Measurements from ENCODE around the gene CCDC152. TPM values are rescaled to one million over a fixed set of nuclear protein-coding genes. Genes with fewer than 3 reads are reported as not detected.

CCDC152 gene
- total and polyA plus RNA-seq, 2 experiments from 2014 or later = 2.8 to 6.4 TPM

GRCh38 chr5:42836070-42836769 lies 79.6 kb downstream of the CCDC152 start:
- H4K20me1 ChIP-seq (ENCODE audit: insufficient read depth) = no peaks in the 10 kb centered on the region
- no peak overlapping the region for H3K4me2 ChIP-seq (ENCODE audit: unreplicated experiment)
- no peaks in the 10 kb centered on the region for H3K36me3 ChIP-seq (ENCODE audit: low read depth)
- no peak overlapping the region for H2AFZ ChIP-seq
- no peak for DNase-seq
- H3K9me3 ChIP-seq (ENCODE audit: low read depth) = no peaks in the 10 kb centered on the region
- H3K4me1 ChIP-seq (ENCODE audit: insufficient read depth) = peaks cover 9% of the 10 kb centered on the region; the same call in 1 of the 2 replicates
- 82% methylated on average over 11 to 17 of the region's 25 CpGs for WGBS, 2 experiments (ENCODE audit: low coverage in 1 of 2, low lambda C conversion rate in 2 of 2, missing lambda C conversion rate in 2 of 2)
- H3K79me2 ChIP-seq (ENCODE audit: insufficient read depth) = no peaks in the 10 kb centered on the region
- H3K27ac ChIP-seq = no peak overlapping the region
- no peak overlapping the region for H3K4me3 ChIP-seq
- no peaks in the 10 kb centered on the region for H3K9me2 ChIP-seq (ENCODE audit: insufficient read depth)
- H3K27me3 ChIP-seq (replicated peaks; ENCODE audit: insufficient read depth) = peaks cover 4% of the 10 kb centered on the region; the same call in 1 of the 2 replicates
- no peak overlapping the region for H3K9ac ChIP-seq
- in situ Hi-C loops (cut with MboI) = no loop called here
- TF ChIP-seq EZH2 (IDR thresholded peaks at IDR 0.05; ENCODE audit: insufficient read depth, poor library complexity, severe bottlenecking) = no peak
- H3F3A ChIP-seq (ENCODE audit: insufficient read depth) = no peaks in the 10 kb centered on the region

GRCh38 chr5:42837601-42838000 lies 81.0 kb downstream of the CCDC152 start:
- TF ChIP-seq EZH2 (IDR thresholded peaks at IDR 0.05; ENCODE audit: insufficient read depth, poor library complexity, severe bottlenecking) = no peak
- in situ Hi-C loops (cut with MboI) = no loop called here
- 0 out of 2 replicates have a peak, but pooled peaks cover 4% of the 10 kb centered on the region for H3K27me3 ChIP-seq (replicated peaks; ENCODE audit: insufficient read depth)
- H3K79me2 ChIP-seq (ENCODE audit: insufficient read depth) = no peaks in the 10 kb centered on the region
- no peak overlapping the region for H3K9ac ChIP-seq
- 57 to 58% methylated on average over 3 of the region's 3 CpGs for WGBS, 2 experiments (ENCODE audit: low coverage in 1 of 2, low lambda C conversion rate in 2 of 2, missing lambda C conversion rate in 2 of 2)
- no peaks in the 10 kb centered on the region for H4K20me1 ChIP-seq (ENCODE audit: insufficient read depth)
- no peak overlapping the region for H3K4me3 ChIP-seq
- H2AFZ ChIP-seq = no peak overlapping the region
- H3K36me3 ChIP-seq (ENCODE audit: low read depth) = no peaks in the 10 kb centered on the region
- no peaks in the 10 kb centered on the region for H3K9me3 ChIP-seq (ENCODE audit: low read depth)
- no peak overlapping the region for H3K27ac ChIP-seq
- no peaks in the 10 kb centered on the region for H3K9me2 ChIP-seq (ENCODE audit: insufficient read depth)
- H3K4me2 ChIP-seq (ENCODE audit: unreplicated experiment) = no peak overlapping the region
- no peaks in the 10 kb centered on the region for H3F3A ChIP-seq (ENCODE audit: insufficient read depth)
- DNase-seq = no peak
- peaks cover 9% of the 10 kb centered on the region; the same call in 1 of the 2 replicates for H3K4me1 ChIP-seq (ENCODE audit: insufficient read depth)

- no peaks in the 10 kb centered on the region for H3K79me2 ChIP-seq (ENCODE audit: insufficient read depth)
Measured at GRCh38 chr5:42839196-42839595, 82.6 kb downstream of the CCDC152 start.

GRCh38 chr5:42840269-42840668 lies 83.7 kb downstream of the CCDC152 start:
- in situ Hi-C loops (cut with MboI) = no loop called here
- 9 to 13% methylated on average over 6 of the region's 6 CpGs for WGBS, 2 experiments (ENCODE audit: low coverage in 1 of 2, low lambda C conversion rate in 2 of 2, missing lambda C conversion rate in 2 of 2)
- Histone ChIP-seq H3K36me3 (ENCODE audit: low read depth) (no peaks in the 10 kb centered on the region), H3K27ac (no peak overlapping the region), H3K27me3 (replicated peaks; ENCODE audit: insufficient read depth) (peaks cover 11% of the 10 kb centered on the region; the same call in 1 of the 2 replicates), H3K4me1 (ENCODE audit: insufficient read depth) (peaks cover 9% of the 10 kb centered on the region; the same call in 1 of the 2 replicates), H2AFZ (0 out of 2 replicates have a peak overlapping the region, but pooled peaks have one; percentile 4), H3K9me2 (ENCODE audit: insufficient read depth) (no peaks in the 10 kb centered on the region), H3K4me3 (no peak overlapping the region), H3K79me2 (ENCODE audit: insufficient read depth) (no peaks in the 10 kb centered on the region), H4K20me1 (ENCODE audit: insufficient read depth) (no peaks in the 10 kb centered on the region), H3F3A (ENCODE audit: insufficient read depth) (no peaks in the 10 kb centered on the region), H3K9ac (no peak overlapping the region), H3K9me3 (ENCODE audit: low read depth) (no peaks in the 10 kb centered on the region), H3K4me2 (ENCODE audit: unreplicated experiment) (peak overlapping the region; percentile 47)
- peak; percentile 86 for DNase-seq
- TF ChIP-seq EZH2phosphoT487 (IDR thresholded peaks at IDR 0.05; ENCODE audit: insufficient read depth, low read depth) (no peak), EZH2 (IDR thresholded peaks at IDR 0.05; ENCODE audit: insufficient read depth, poor library complexity, severe bottlenecking) (no peak)

More at GRCh38 chr5:42839196-42839595, 82.6 kb downstream of the CCDC152 start:
- Histone ChIP-seq H3K4me3 (no peak overlapping the region), H3K36me3 (ENCODE audit: low read depth) (no peaks in the 10 kb centered on the region), H3K27me3 (replicated peaks; ENCODE audit: insufficient read depth) (peaks cover 11% of the 10 kb centered on the region; the same call in 1 of the 2 replicates), H3K9me3 (ENCODE audit: low read depth) (no peaks in the 10 kb centered on the region), H3F3A (ENCODE audit: insufficient read depth) (no peaks in the 10 kb centered on the region), H2AFZ (no peak overlapping the region), H3K9ac (no peak overlapping the region), H3K27ac (no peak overlapping the region), H3K4me1 (ENCODE audit: insufficient read depth) (peaks cover 9% of the 10 kb centered on the region; the same call in 1 of the 2 replicates), H3K4me2 (ENCODE audit: unreplicated experiment) (no peak overlapping the region), H3K9me2 (ENCODE audit: insufficient read depth) (no peaks in the 10 kb centered on the region), H4K20me1 (ENCODE audit: insufficient read depth) (no peaks in the 10 kb centered on the region)
- TF ChIP-seq EZH2phosphoT487 (IDR thresholded peaks at IDR 0.05; ENCODE audit: insufficient read depth, low read depth) = no peak
- TF ChIP-seq EZH2 (IDR thresholded peaks at IDR 0.05; ENCODE audit: insufficient read depth, poor library complexity, severe bottlenecking) = no peak
- DNase-seq = no peak
- in situ Hi-C loops (cut with MboI) = no loop called here
- 65 to 68% methylated on average over 3 of the region's 3 CpGs for WGBS, 2 experiments (ENCODE audit: low coverage in 1 of 2, low lambda C conversion rate in 2 of 2, missing lambda C conversion rate in 2 of 2)

All from GM23248 (cell line).